OCI-LY7 (cell line): Measurements from ENCODE around the gene GPNMB. TPM values are rescaled to one million over a fixed set of nuclear protein-coding genes. Genes with fewer than 3 reads are reported as not detected.

Source experiments
- BruUV-seq: library from RNA; stranded (reverse); fragments of 400-500 nt; replicated peaks from 2 replicates; lab custom pipeline; 2021; lab: Mats Ljungman, UMichigan
- CTCF ChIA-PET: fragments of 300-600 bp; sonication (Branson Sonifier 250); formaldehyde crosslinking; loops from one replicate; lab custom pipeline; 2022; ENCODE audit warnings: antibody characterized with exemption; ENCODE audit not compliant: unreplicated experiment; lab: Charles Lee
- POLR2A ChIA-PET: fragments of 300-600 bp; sonication (Branson Sonifier 250); formaldehyde crosslinking; loops from one replicate; lab custom pipeline; 2022; ENCODE audit warnings: antibody characterized with exemption; lab: Charles Lee
- DNase-seq: peaks from one replicate; pipeline ENCODE4 v3.0.0-alpha.2; 2015; ENCODE audit warnings: low spot score
- H2AFZ ChIP-seq: fragments of 200-600 bp; sonication (generic), shearing (Covaris generic); 2 replicates; pipeline ENCODE4 v1.6.1; 2014; ENCODE audit warnings: mild to moderate bottlenecking, antibody characterized with exemption, low read length, moderate library complexity
- H3K27ac ChIP-seq: fragments of 200-600 bp; sonication (generic); 2 replicates; pipeline ENCODE4 v1.5.1; 2014; ENCODE audit warnings: mixed run types, low read depth, mild to moderate bottlenecking, moderate library complexity, low read length, inconsistent platforms; ENCODE audit not compliant: poor library complexity, severe bottlenecking
- H3K36me3 ChIP-seq: fragments of 200-600 bp; sonication (generic); 2 replicates; pipeline ENCODE4 v1.6.1; 2014; ENCODE audit warnings: mild to moderate bottlenecking, antibody characterized with exemption, low read length, moderate library complexity, mixed read lengths; ENCODE audit not compliant: insufficient read depth
- H3K4me1 ChIP-seq: fragments of 200-600 bp; sonication (generic); 2 replicates; pipeline ENCODE4 v1.5.1; 2014; ENCODE audit warnings: mild to moderate bottlenecking, low read length; ENCODE audit not compliant: insufficient read depth, poor library complexity, severe bottlenecking
- H3K4me2 ChIP-seq: fragments of 200-600 bp; sonication (generic); 2 replicates; pipeline ENCODE4 v1.6.1; 2014; ENCODE audit warnings: mild to moderate bottlenecking, low read length
- H3K4me3 ChIP-seq: fragments of 200-600 bp; sonication (generic); 2 replicates; pipeline ENCODE4 v1.5.1; 2014; ENCODE audit warnings: mild to moderate bottlenecking, low read depth, low read length; ENCODE audit not compliant: poor library complexity, severe bottlenecking
- H3K79me2 ChIP-seq: fragments of 200-600 bp; sonication (generic); 2 replicates; pipeline ENCODE4 v1.6.1; 2016; ENCODE audit warnings: low read depth, mild to moderate bottlenecking, low read length, moderate library complexity, mixed read lengths; ENCODE audit not compliant: insufficient read depth
- H3K9me2 ChIP-seq: fragments of 200-600 bp; sonication (generic); 2 replicates; pipeline ENCODE4 v1.6.1; 2016; ENCODE audit warnings: mild to moderate bottlenecking, low read length, mixed read lengths; ENCODE audit not compliant: insufficient read depth
- H3K9me3 ChIP-seq: fragments of 200-600 bp; sonication (generic); 2 replicates; pipeline ENCODE4 v1.6.1; 2014; ENCODE audit warnings: mild to moderate bottlenecking, mixed run types, low read length, mixed read lengths
- H4K20me1 ChIP-seq: fragments of 200-600 bp; sonication (generic); 2 replicates; pipeline ENCODE4 v1.6.1; 2014; ENCODE audit warnings: mild to moderate bottlenecking, antibody characterized with exemption, low read length, moderate library complexity, mixed read lengths; ENCODE audit not compliant: insufficient read depth
- EZH2phosphoT487 ChIP-seq: fragments of 200-600 bp; sonication (generic); IDR thresholded peaks from 2 replicates; pipeline ENCODE4 v1.6.1; 2018; ENCODE audit warnings: low read depth, borderline replicate concordance, mild to moderate bottlenecking, mixed run types, antibody characterized with exemption, low read length, moderate library complexity, mixed read lengths
- intact Hi-C: fragments of 100-400 bp; cut with micrococcal nuclease; formaldehyde crosslinking; loops from one replicate; pipeline ENCODE4 v1.10.0; 2022; ENCODE audit not compliant: unreplicated experiment
- total RNA-seq, 2 experiments: library from RNA; depleted of rRNA in 1 of 2; stranded (reverse); fragments of >200 nt in 1 of 2; shearing (Covaris generic) in 1 of 2; gene quantifications; 2 replicates each; pipeline ENCODE4 v1.2.3, GENCODE V29; 2014 to 2022
- TF ChIP-seq, protein P1 (sequence below): fragments of 200-600 bp; sonication (generic); conservative IDR thresholded peaks from 2 replicates; pipeline ENCODE4 v1.5.1; 2014; ENCODE audit warnings: mild to moderate bottlenecking, antibody characterized with exemption, low read length, moderate library complexity, mixed read lengths

The GPNMB gene
- total RNA-seq, 2 experiments from 2014 or later, result 1.4 to 3.5 TPM

DNA sequence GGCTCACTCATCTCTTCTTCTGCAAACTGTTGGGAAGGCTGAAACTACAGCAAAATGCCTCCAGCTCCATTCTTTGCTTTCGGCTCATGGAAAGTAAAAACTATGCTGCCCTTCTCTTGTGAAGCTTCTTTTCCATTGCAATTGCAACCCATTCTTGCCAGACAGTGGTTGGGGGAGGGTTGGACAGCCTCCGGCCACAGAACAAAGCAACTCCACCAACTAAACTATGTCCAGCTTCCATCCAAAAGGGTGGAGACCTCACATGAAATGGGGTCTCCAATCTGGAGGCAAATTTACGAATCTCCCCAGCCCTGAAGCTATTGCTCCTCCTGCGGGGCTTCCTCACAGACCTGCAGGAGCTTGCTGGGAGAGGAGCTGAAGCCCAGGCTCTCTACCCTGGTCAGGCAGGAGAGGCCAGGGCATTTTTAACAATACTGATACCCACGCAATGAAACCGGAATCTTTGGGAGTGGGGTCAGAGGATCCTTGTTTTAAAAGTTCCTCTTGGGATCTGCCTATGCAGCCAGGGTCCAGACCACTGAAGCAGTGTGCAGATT is 549 bp downstream of the GPNMB start:
- POLR2A ChIA-PET, result no interaction called here
- no peaks in the 10 kb centered on the region for H3K9me3 ChIP-seq
- no peak overlapping the region for H2AFZ ChIP-seq
- DNase-seq, result no peak
- CTCF ChIA-PET, result no interaction called here
- no peak overlapping the region for H3K4me3 ChIP-seq
- H3K79me2 ChIP-seq, result no peaks in the 10 kb centered on the region
- no peak overlapping the region for H3K27ac ChIP-seq
- no peak overlapping the region for H3K4me2 ChIP-seq
- no peaks in the 10 kb centered on the region for H4K20me1 ChIP-seq
- intact Hi-C loops, result no loop called here
- H3K36me3 ChIP-seq, result no peaks in the 10 kb centered on the region
- TF ChIP-seq, protein P1, sequence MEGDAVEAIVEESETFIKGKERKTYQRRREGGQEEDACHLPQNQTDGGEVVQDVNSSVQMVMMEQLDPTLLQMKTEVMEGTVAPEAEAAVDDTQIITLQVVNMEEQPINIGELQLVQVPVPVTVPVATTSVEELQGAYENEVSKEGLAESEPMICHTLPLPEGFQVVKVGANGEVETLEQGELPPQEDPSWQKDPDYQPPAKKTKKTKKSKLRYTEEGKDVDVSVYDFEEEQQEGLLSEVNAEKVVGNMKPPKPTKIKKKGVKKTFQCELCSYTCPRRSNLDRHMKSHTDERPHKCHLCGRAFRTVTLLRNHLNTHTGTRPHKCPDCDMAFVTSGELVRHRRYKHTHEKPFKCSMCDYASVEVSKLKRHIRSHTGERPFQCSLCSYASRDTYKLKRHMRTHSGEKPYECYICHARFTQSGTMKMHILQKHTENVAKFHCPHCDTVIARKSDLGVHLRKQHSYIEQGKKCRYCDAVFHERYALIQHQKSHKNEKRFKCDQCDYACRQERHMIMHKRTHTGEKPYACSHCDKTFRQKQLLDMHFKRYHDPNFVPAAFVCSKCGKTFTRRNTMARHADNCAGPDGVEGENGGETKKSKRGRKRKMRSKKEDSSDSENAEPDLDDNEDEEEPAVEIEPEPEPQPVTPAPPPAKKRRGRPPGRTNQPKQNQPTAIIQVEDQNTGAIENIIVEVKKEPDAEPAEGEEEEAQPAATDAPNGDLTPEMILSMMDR, result no peak
- TF ChIP-seq EZH2phosphoT487, result no peak
- no peaks in the 10 kb centered on the region for H3K4me1 ChIP-seq
- BruUV-seq, result no TSS peak
- H3K9me2 ChIP-seq, result no peaks in the 10 kb centered on the region

DNA sequence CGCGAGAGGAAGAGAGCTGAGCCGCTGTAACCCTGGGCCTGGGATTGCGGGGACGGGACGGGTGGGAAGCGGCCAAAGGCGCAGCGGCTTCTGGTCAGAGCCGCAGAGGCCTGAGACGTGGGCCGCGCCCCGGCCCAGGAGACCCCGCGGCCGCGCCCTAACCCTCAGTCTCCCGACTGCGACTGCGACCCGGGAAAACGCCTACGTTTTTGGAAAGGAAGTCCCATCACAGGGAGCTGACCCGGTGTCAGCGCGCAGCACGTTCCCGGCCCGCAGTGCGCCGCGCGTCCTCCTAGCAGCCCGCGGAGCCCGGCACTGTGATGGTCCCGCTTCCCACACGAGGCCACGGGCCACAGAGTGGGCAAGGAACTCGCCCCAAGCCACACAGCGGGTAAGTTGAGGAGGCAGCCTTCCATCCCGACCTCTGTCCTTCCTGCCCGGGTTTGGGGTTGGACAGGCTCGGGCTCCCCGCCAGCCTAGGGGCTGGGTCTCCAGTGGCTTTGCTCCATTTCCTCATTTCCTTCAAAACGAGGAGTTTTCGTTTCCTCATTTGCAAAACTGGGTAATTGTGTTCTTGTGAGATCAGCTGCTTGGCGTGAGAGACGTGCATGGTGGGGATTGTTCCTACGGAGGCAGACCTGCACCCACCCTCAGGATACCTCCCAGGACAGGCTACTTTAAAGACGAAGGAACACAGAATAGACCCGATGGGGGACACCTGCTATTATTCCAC is 1.2 kb downstream of the GPNMB start:
- Histone ChIP-seq H3K4me1 (no peaks in the 10 kb centered on the region), H4K20me1 (no peaks in the 10 kb centered on the region), H3K9me2 (no peaks in the 10 kb centered on the region), H3K36me3 (no peaks in the 10 kb centered on the region), H3K4me3 (no peak overlapping the region), H2AFZ (no peak overlapping the region), H3K4me2 (no peak overlapping the region), H3K9me3 (no peaks in the 10 kb centered on the region), H3K27ac (no peak overlapping the region), H3K79me2 (no peaks in the 10 kb centered on the region)
- BruUV-seq, result no TSS peak
- POLR2A ChIA-PET, result no interaction called here
- CTCF ChIA-PET, result no interaction called here
- TF ChIP-seq, protein P1, result no peak
- no peak for TF ChIP-seq EZH2phosphoT487
- DNase-seq, result no peak
- intact Hi-C loops, result no loop called here

DNA sequence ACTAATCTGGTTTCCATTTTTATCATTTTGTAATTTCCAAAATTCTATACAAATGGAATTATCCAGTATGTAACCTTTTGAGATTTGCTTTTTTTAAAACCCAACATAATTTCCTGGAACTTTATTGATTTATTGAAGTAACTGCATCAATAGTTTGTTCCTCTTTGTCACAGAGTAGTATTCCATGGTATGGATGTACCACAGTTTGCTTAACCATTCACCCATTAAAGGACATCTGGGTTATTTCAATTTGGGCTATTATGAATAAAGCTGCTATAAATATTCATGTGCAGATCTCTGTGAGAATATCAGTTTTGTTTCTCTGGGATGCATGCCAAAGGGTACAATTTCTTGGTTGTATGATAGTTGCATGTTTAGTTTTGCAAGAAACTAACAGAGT is 2.9 kb downstream of the GPNMB start:
- Histone ChIP-seq H3K4me1 (no peaks in the 10 kb centered on the region), H3K36me3 (no peaks in the 10 kb centered on the region), H3K79me2 (no peaks in the 10 kb centered on the region), H3K4me2 (no peak overlapping the region), H3K9me3 (no peaks in the 10 kb centered on the region), H3K9me2 (no peaks in the 10 kb centered on the region), H3K4me3 (no peak overlapping the region), H3K27ac (no peak overlapping the region), H4K20me1 (no peaks in the 10 kb centered on the region), H2AFZ (no peak overlapping the region)
- CTCF ChIA-PET, result no interaction called here
- TF ChIP-seq, protein P1, result no peak
- TF ChIP-seq EZH2phosphoT487, result no peak
- DNase-seq, result no peak
- POLR2A ChIA-PET, result no interaction called here
- no TSS peak for BruUV-seq
- intact Hi-C loops, result no loop called here
